Measurements from ENCODE around the gene SLC22A5.

SLC22A5 gene

GRCh38 chr5:132439521-132440089 lies 70.1 kb downstream of the SLC22A5 start:
- DNase-seq (ENCODE audit: low read depth) = peak; percentile 95
- no peak overlapping the region for H3K4me3 ChIP-seq (replicated peaks; ENCODE audit: low read depth, low read length)
- TF ChIP-seq CTCF (IDR thresholded peaks at IDR 0.05; ENCODE audit: low read length, missing control alignments) = no peak

GRCh38 chr5:132444061-132444460 lies 74.6 kb downstream of the SLC22A5 start:
- no peak for TF ChIP-seq CTCF (IDR thresholded peaks at IDR 0.05; ENCODE audit: low read length, missing control alignments)
- no peak for DNase-seq (ENCODE audit: low read depth)
- no peak overlapping the region for H3K4me3 ChIP-seq (replicated peaks; ENCODE audit: low read depth, low read length)
